HEK293 (cell line): ENCODE data around the gene UXS1.

Experiments
- CTCF ChIP-seq: fragments of 450-650 bp; formaldehyde crosslinking; IDR thresholded peaks from 2 replicates; pipeline ENCODE4 v1.5.1; 2016; ENCODE audit warnings: missing biosample characterization, missing genetic modification characterization
- MZF1 ChIP-seq: fragments of 450-650 bp; formaldehyde crosslinking; IDR thresholded peaks from 2 replicates; pipeline ENCODE4 v1.5.1; 2017; ENCODE audit warnings: missing biosample characterization, missing genetic modification characterization, borderline replicate concordance
- PBX3 ChIP-seq: sonication (generic); formaldehyde crosslinking; IDR thresholded peaks from 2 replicates; pipeline ENCODE4 v1.8.1; 2022; ENCODE audit warnings: mild to moderate bottlenecking, moderate library complexity, missing genetic modification reagents
- PRDM10 ChIP-seq: fragments of 450-650 bp; formaldehyde crosslinking; IDR thresholded peaks from 2 replicates; pipeline ENCODE4 v1.5.1; 2016; ENCODE audit warnings: missing biosample characterization, missing genetic modification characterization
- TRIM28 ChIP-seq: IDR thresholded peaks from 2 replicates; pipeline ENCODE4 v1.6.1; 2011; ENCODE audit warnings: low read length, control low read depth, borderline replicate concordance
- YY1 ChIP-seq: fragments of 450-650 bp; formaldehyde crosslinking; IDR thresholded peaks from 2 replicates; pipeline ENCODE4 v1.5.1; 2018; ENCODE audit warnings: missing biosample characterization, missing genetic modification characterization
- ZBTB17 ChIP-seq: fragments of 450-650 bp; formaldehyde crosslinking; IDR thresholded peaks from 2 replicates; pipeline ENCODE4 v1.5.1; 2016; ENCODE audit warnings: missing biosample characterization, missing genetic modification characterization
- ZNF155 ChIP-seq: fragments of 450-650 bp; formaldehyde crosslinking; IDR thresholded peaks from 2 replicates; pipeline ENCODE4 v1.5.1; 2016; ENCODE audit warnings: missing biosample characterization, missing genetic modification characterization
- ZNF274 ChIP-seq, 2 experiments: fragments of 200-500 bp in 1 of 2; fragments of 450-650 bp in 1 of 2; sonication (Bioruptor generic) in 1 of 2; formaldehyde crosslinking in 1 of 2; IDR thresholded peaks; 2 replicates each; pipeline versions ENCODE4 v1.5.1 to v1.6.1; 2014 to 2016; ENCODE audit warnings: borderline replicate concordance in 1 of 2, inconsistent platforms in 1 of 2, low read length in 1 of 2, missing biosample characterization in 1 of 2, missing genetic modification characterization in 1 of 2
- ZNF350 ChIP-seq: fragments of 450-650 bp; formaldehyde crosslinking; IDR thresholded peaks from 2 replicates; pipeline ENCODE4 v1.5.0; 2017; ENCODE audit warnings: missing biosample characterization, mild to moderate bottlenecking, missing genetic modification characterization
- ZNF391 ChIP-seq: fragments of 450-650 bp; formaldehyde crosslinking; IDR thresholded peaks from 2 replicates; pipeline ENCODE4 v1.5.1; 2016; ENCODE audit warnings: low read depth, missing biosample characterization, missing genetic modification characterization, borderline replicate concordance
- ZNF776 ChIP-seq: fragments of 450-650 bp; formaldehyde crosslinking; IDR thresholded peaks from 2 replicates; pipeline ENCODE4 v1.5.0; 2017; ENCODE audit warnings: missing biosample characterization, missing genetic modification characterization, borderline replicate concordance
- TF ChIP-seq, protein P1 (sequence below): fragments of 450-650 bp; IDR thresholded peaks from 2 replicates; pipeline ENCODE4 v1.5.1; 2018; ENCODE audit warnings: missing biosample characterization, mild to moderate bottlenecking, missing genetic modification characterization
- TF ChIP-seq, protein P2 (sequence below): fragments of 450-650 bp; formaldehyde crosslinking; IDR thresholded peaks from 2 replicates; pipeline ENCODE4 v1.5.1; 2016; ENCODE audit warnings: missing biosample characterization, missing genetic modification characterization

GRCh38 chr2:106192752-106193689, 1.1 kb downstream of the UXS1 start:
- no peak for TF ChIP-seq CTCF (tag by site-specific recombination)
- TF ChIP-seq PBX3 = no peak
- TF ChIP-seq, protein P1, sequence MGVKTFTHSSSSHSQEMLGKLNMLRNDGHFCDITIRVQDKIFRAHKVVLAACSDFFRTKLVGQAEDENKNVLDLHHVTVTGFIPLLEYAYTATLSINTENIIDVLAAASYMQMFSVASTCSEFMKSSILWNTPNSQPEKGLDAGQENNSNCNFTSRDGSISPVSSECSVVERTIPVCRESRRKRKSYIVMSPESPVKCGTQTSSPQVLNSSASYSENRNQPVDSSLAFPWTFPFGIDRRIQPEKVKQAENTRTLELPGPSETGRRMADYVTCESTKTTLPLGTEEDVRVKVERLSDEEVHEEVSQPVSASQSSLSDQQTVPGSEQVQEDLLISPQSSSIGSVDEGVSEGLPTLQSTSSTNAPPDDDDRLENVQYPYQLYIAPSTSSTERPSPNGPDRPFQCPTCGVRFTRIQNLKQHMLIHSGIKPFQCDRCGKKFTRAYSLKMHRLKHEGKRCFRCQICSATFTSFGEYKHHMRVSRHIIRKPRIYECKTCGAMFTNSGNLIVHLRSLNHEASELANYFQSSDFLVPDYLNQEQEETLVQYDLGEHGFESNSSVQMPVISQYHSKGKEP (tag by site-specific recombination) = no peak
- peak; percentile 52 for TF ChIP-seq PRDM10 (tag by site-specific recombination)
- TF ChIP-seq TRIM28 = no peak
- no peak for TF ChIP-seq MZF1 (tag by site-specific recombination)
- no peak for TF ChIP-seq ZBTB17
- TF ChIP-seq ZNF350 (tag by site-specific recombination) = no peak
- TF ChIP-seq ZNF274 (IDR thresholded peaks at IDR 0.05; ENCODE audit: low read length) = no peak
- no peak for TF ChIP-seq ZNF274 (tag by site-specific recombination; IDR thresholded peaks at IDR 0.05; ENCODE audit: borderline replicate concordance)
- TF ChIP-seq ZNF776 (tag by site-specific recombination) = no peak
- TF ChIP-seq ZNF391 (tag by site-specific recombination) = no peak
- TF ChIP-seq, protein P2, sequence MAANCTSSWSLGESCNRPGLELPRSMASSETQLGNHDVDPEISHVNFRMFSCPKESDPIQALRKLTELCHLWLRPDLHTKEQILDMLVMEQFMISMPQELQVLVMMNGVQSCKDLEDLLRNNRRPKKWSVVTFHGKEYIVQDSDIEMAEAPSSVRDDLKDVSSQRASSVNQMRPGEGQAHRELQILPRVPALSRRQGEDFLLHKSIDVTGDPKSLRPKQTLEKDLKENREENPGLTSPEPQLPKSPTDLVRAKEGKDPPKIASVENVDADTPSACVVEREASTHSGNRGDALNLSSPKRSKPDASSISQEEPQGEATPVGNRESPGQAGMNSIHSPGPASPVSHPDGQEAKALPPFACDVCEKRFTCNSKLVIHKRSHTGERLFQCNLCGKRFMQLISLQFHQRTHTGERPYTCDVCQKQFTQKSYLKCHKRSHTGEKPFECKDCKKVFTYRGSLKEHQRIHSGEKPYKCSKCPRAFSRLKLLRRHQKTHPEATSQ (tag by site-specific recombination) = no peak
- TF ChIP-seq ZNF155 (tag by site-specific recombination) = no peak
- TF ChIP-seq YY1 (tag by site-specific recombination) = no peak
